ENCODE results near the gene VPS13D.

Gene VPS13D

GRCh38 chr1:12229386-12229834 is 420 bp upstream of the VPS13D start:
- DNase-seq = no peak

- no peak for DNase-seq
Measured at GRCh38 chr1:12230549-12231275, 882 bp downstream of the VPS13D start.

GRCh38 chr1:12231276-12231595 is 1.4 kb downstream of the VPS13D start:
- DNase-seq = no peak

- DNase-seq = no peak
Measured at GRCh38 chr1:12232221-12232620, 2.4 kb downstream of the VPS13D start.

GRCh38 chr1:12244078-12244477 is 14.2 kb downstream of the VPS13D start:
- DNase-seq = peak; percentile 53

GRCh38 chr1:12244585-12244984 is 14.8 kb downstream of the VPS13D start:
- DNase-seq = no peak

- no peak for DNase-seq
Measured at GRCh38 chr1:12245116-12245515, 15.3 kb downstream of the VPS13D start.

GRCh38 chr1:12245733-12246132 is 15.9 kb downstream of the VPS13D start:
- DNase-seq = no peak

GRCh38 chr1:12246584-12246983 is 16.8 kb downstream of the VPS13D start:
- no peak for DNase-seq

- DNase-seq = no peak
Measured at GRCh38 chr1:12249181-12249580, 19.4 kb downstream of the VPS13D start.

GRCh38 chr1:12249748-12250147 is 19.9 kb downstream of the VPS13D start:
- no peak for DNase-seq

GRCh38 chr1:12251442-12251841 is 21.6 kb downstream of the VPS13D start:
- DNase-seq = no peak

GRCh38 chr1:12255913-12256312 is 26.1 kb downstream of the VPS13D start:
- DNase-seq = no peak

- DNase-seq = no peak
Measured at GRCh38 chr1:12258272-12258671, 28.4 kb downstream of the VPS13D start.

GRCh38 chr1:12269351-12269750 is 39.5 kb downstream of the VPS13D start:
- DNase-seq = no peak

GRCh38 chr1:12271033-12271432 is 41.2 kb downstream of the VPS13D start:
- no peak for DNase-seq

GRCh38 chr1:12272770-12273169 is 42.9 kb downstream of the VPS13D start:
- no peak for DNase-seq

GRCh38 chr1:12275370-12275769 is 45.5 kb downstream of the VPS13D start:
- peak; percentile 58 for DNase-seq

- peak; percentile 24 for DNase-seq
Measured at GRCh38 chr1:12276225-12276624, 46.4 kb downstream of the VPS13D start.

- no peak for DNase-seq
Measured at GRCh38 chr1:12279003-12279402, 49.2 kb downstream of the VPS13D start.

GRCh38 chr1:12279728-12280464 is 50.1 kb downstream of the VPS13D start:
- no peak for DNase-seq

- DNase-seq = no peak
Measured at GRCh38 chr1:12282142-12282541, 52.3 kb downstream of the VPS13D start.

- DNase-seq = no peak
Measured at GRCh38 chr1:12284486-12284885, 54.7 kb downstream of the VPS13D start.

- no peak for DNase-seq
Measured at GRCh38 chr1:12285496-12286143, 55.8 kb downstream of the VPS13D start.

All from hematopoietic multipotent progenitor cell treated with erythropoietin and hydrocortisone succinate and interleukin-3 and kit ligand, for 6 days (in vitro differentiated cells).